Kidney epithelial cell (primary cell): ENCODE results near the gene SYT2. TPM values are rescaled to one million over a fixed set of nuclear protein-coding genes. Genes with fewer than 3 reads are reported as not detected.
"Not testable (repeated sequence)": the region's sequence is repeated elsewhere in the genome, so short reads cannot be mapped to it uniquely, and the experiment has no call there.

Source experiments
- DNase-seq: peaks from one replicate; pipeline ENCODE4 v3.0.0-alpha.2; 2010; ENCODE audit warnings: low read depth
- H3K27me3 ChIP-seq: 2 replicates; pipeline ENCODE4 v1.6.0; 2011; ENCODE audit warnings: low read length; ENCODE audit not compliant: control insufficient read depth, insufficient read depth
- H3K36me3 ChIP-seq: 2 replicates; pipeline ENCODE4 v1.5.1; 2011; ENCODE audit warnings: low read length; ENCODE audit not compliant: control insufficient read depth, insufficient read depth
- H3K4me3 ChIP-seq: 2 replicates; pipeline ENCODE4 v1.5.1; 2011; ENCODE audit warnings: low read depth, mild to moderate bottlenecking, control low read depth, low read length
- CTCF ChIP-seq: IDR thresholded peaks from 2 replicates; pipeline ENCODE4 v1.5.1; 2011; ENCODE audit warnings: mild to moderate bottlenecking, moderate library complexity, low read length, control low read depth, inconsistent platforms; ENCODE audit not compliant: insufficient read depth, poor library complexity, severe bottlenecking
- total RNA-seq: library from RNA; depleted of rRNA; stranded (reverse); fragments of >200 nt; gene quantifications from 2 replicates; pipeline ENCODE4 v1.2.3, GENCODE V29; 2015

The SYT2 gene
- total RNA-seq, 1 donor from 2014 or later: 0.04 TPM

- Histone ChIP-seq H3K27me3 (peaks cover 72% of the 10 kb centered on the region), H3K36me3 (no peaks in the 10 kb centered on the region), H3K4me3 (no peak overlapping the region)
- no peak for DNase-seq
- TF ChIP-seq CTCF: no peak
Observed at GRCh38 chr1:202643397-202644218, 66.6 kb downstream of the SYT2 start.

- Histone ChIP-seq H3K36me3 (no peaks in the 10 kb centered on the region), H3K27me3 (peaks cover 74% of the 10 kb centered on the region), H3K4me3 (no peak overlapping the region)
- no peak for DNase-seq
- TF ChIP-seq CTCF: no peak
Observed at GRCh38 chr1:202642619-202643291, 67.5 kb downstream of the SYT2 start.

- Histone ChIP-seq H3K4me3 (no peak overlapping the region), H3K36me3 (no peaks in the 10 kb centered on the region), H3K27me3 (peaks cover 76% of the 10 kb centered on the region)
- TF ChIP-seq CTCF: no peak
- no peak for DNase-seq
Observed at GRCh38 chr1:202642212-202642611, 68.0 kb downstream of the SYT2 start.

GRCh38 chr1:202639500-202639899 lies 70.8 kb downstream of the SYT2 start:
- no peak for TF ChIP-seq CTCF
- no peak for DNase-seq

GRCh38 chr1:202638701-202639305 lies 71.5 kb downstream of the SYT2 start:
- H3K27me3 ChIP-seq: peaks cover 61% of the 10 kb centered on the region
- not testable (repeated sequence) for H3K36me3 ChIP-seq, H3K4me3 ChIP-seq, DNase-seq

More at GRCh38 chr1:202639500-202639899, 70.8 kb downstream of the SYT2 start:
- H3K36me3 ChIP-seq: no peaks in the 10 kb centered on the region
- H3K4me3 ChIP-seq: no peak overlapping the region
- peaks cover 67% of the 10 kb centered on the region for H3K27me3 ChIP-seq

- no peak overlapping the region for H3K4me3 ChIP-seq
- DNase-seq: no peak
- H3K36me3 ChIP-seq: no peaks in the 10 kb centered on the region
- TF ChIP-seq CTCF: no peak
- H3K27me3 ChIP-seq: peaks cover 55% of the 10 kb centered on the region
Observed at GRCh38 chr1:202638019-202638700, 72.1 kb downstream of the SYT2 start.

GRCh38 chr1:202637321-202638018 lies 72.8 kb downstream of the SYT2 start:
- not testable (repeated sequence) for DNase-seq, H3K4me3 ChIP-seq, H3K36me3 ChIP-seq
- H3K27me3 ChIP-seq: peaks cover 48% of the 10 kb centered on the region

- peaks cover 39% of the 10 kb centered on the region for H3K27me3 ChIP-seq
- not testable (repeated sequence) for H3K36me3 ChIP-seq, H3K4me3 ChIP-seq, DNase-seq
Observed at GRCh38 chr1:202636171-202636570, 74.1 kb downstream of the SYT2 start.
